Neuronal stem cell (in vitro differentiated cells): ENCODE measurements around the gene UQCC3.
"Not testable (repeated sequence)": the region's sequence is repeated elsewhere in the genome, so short reads cannot be mapped to it uniquely, and the experiment has no call there.

Source experiments
- DNase-seq: peaks from one replicate; pipeline ENCODE4 v3.0.0-alpha.2; 2013; ENCODE audit warnings: low spot score
- H2AFZ ChIP-seq: one replicate; pipeline ENCODE4 v1.6.1; 2013; ENCODE audit warnings: mild to moderate bottlenecking, low read length, inconsistent platforms
- H2AK5ac ChIP-seq: 2 replicates; pipeline ENCODE4 v1.6.1; 2013; ENCODE audit warnings: low read depth, mild to moderate bottlenecking, inconsistent platforms, low read length, moderate library complexity, mixed read lengths
- H2BK120ac ChIP-seq: 2 replicates; pipeline ENCODE4 v1.6.1; 2013; ENCODE audit warnings: low read depth, mild to moderate bottlenecking, inconsistent platforms, low read length, moderate library complexity, mixed read lengths
- H2BK12ac ChIP-seq: one replicate; pipeline ENCODE4 v1.6.1; 2013; ENCODE audit warnings: low read length, inconsistent platforms
- H2BK15ac ChIP-seq: 2 replicates; pipeline ENCODE4 v1.6.1; 2013; ENCODE audit warnings: mild to moderate bottlenecking, low read length, inconsistent platforms, mixed read lengths
- H2BK5ac ChIP-seq: one replicate; pipeline ENCODE4 v1.6.1; 2013; ENCODE audit warnings: inconsistent platforms, mild to moderate bottlenecking, low read length, moderate library complexity
- H3K14ac ChIP-seq: one replicate; pipeline ENCODE4 v1.6.1; 2013; ENCODE audit warnings: low read length, inconsistent platforms
- H3K18ac ChIP-seq: 2 replicates; pipeline ENCODE4 v1.6.1; 2013; ENCODE audit warnings: low read length, inconsistent platforms
- H3K23ac ChIP-seq: 2 replicates; pipeline ENCODE4 v1.6.1; 2013; ENCODE audit warnings: low read depth, mild to moderate bottlenecking, mixed read lengths, low read length, inconsistent platforms; ENCODE audit not compliant: poor library complexity
- H3K27ac ChIP-seq: replicated peaks from 3 replicates; pipeline ENCODE4 v1.5.1; 2013; ENCODE audit warnings: low read length, inconsistent platforms
- H3K27me3 ChIP-seq, 3 experiments: 2 replicates each; pipeline ENCODE4 v1.6.1; 2013; ENCODE audit warnings: low read length in 3 of 3, mild to moderate bottlenecking in 2 of 3, inconsistent platforms in 1 of 3, low read depth in 1 of 3, mixed read lengths in 1 of 3, moderate library complexity in 1 of 3; ENCODE audit not compliant: control insufficient read depth in 3 of 3, insufficient read depth in 3 of 3
- H3K36me3 ChIP-seq, 2 donors: replicated peaks in 1 of 2; 2 replicates each; pipeline ENCODE4 v1.6.1; 2013; ENCODE audit warnings: low read length in 2 of 2; ENCODE audit not compliant: control insufficient read depth in 2 of 2, insufficient read depth in 2 of 2
- H3K4ac ChIP-seq: 2 replicates; pipeline ENCODE4 v1.6.1; 2013; ENCODE audit warnings: inconsistent platforms, mild to moderate bottlenecking, low read length, moderate library complexity
- H3K4me1 ChIP-seq, 2 donors: 1 replicate in 1 of 2; 2 replicates in 1 of 2; pipeline ENCODE4 v1.6.1; 2013; ENCODE audit warnings: low read length in 2 of 2, low read depth in 1 of 2; ENCODE audit not compliant: control insufficient read depth in 2 of 2, insufficient read depth in 1 of 2
- H3K4me2 ChIP-seq: one replicate; pipeline ENCODE4 v1.6.1; 2013; ENCODE audit warnings: mild to moderate bottlenecking, low read length, inconsistent platforms; ENCODE audit not compliant: insufficient read depth, poor library complexity, severe bottlenecking
- H3K4me3 ChIP-seq, 2 donors: 2 replicates each; pipeline ENCODE4 v1.5.1; 2013; ENCODE audit warnings: low read length in 2 of 2, mild to moderate bottlenecking in 2 of 2, inconsistent platforms in 1 of 2, moderate library complexity in 1 of 2
- H3K79me1 ChIP-seq: one replicate; pipeline ENCODE4 v1.6.1; 2013; ENCODE audit warnings: low read depth, mild to moderate bottlenecking, inconsistent platforms, low read length, moderate library complexity
- H3K9ac ChIP-seq: one replicate; pipeline ENCODE4 v1.6.1; 2013; ENCODE audit warnings: mild to moderate bottlenecking, low read depth, low read length, inconsistent platforms; ENCODE audit not compliant: poor library complexity
- H3K9me3 ChIP-seq, 2 donors: replicated peaks in 1 of 2; 2 replicates each; pipeline versions ENCODE3 to v1.6.1; 2013; ENCODE audit warnings: low read length in 2 of 2, mild to moderate bottlenecking in 2 of 2, inconsistent platforms in 1 of 2, low read depth in 1 of 2, mixed read lengths in 1 of 2, moderate library complexity in 1 of 2; ENCODE audit not compliant: control insufficient read depth in 2 of 2, insufficient read depth in 1 of 2
- H4K8ac ChIP-seq: one replicate; pipeline ENCODE4 v1.6.1; 2013; ENCODE audit warnings: low read depth, mild to moderate bottlenecking, inconsistent platforms, low read length, moderate library complexity
- H4K91ac ChIP-seq: one replicate; pipeline ENCODE4 v1.6.1; 2013; ENCODE audit warnings: low read length, low read depth, mild to moderate bottlenecking, inconsistent platforms; ENCODE audit not compliant: poor library complexity
- WGBS, 2 donors: extraction: QIAGEN DNeasy Blood & Tissue Kit; methylation state at CpG; one replicate each; pipeline ENCODE4 v1.1.7; 2013; ENCODE audit warnings: missing lambda C conversion rate in 2 of 2, mixed read lengths in 1 of 2; ENCODE audit not compliant: insufficient read length in 2 of 2, insufficient replicate concordance in 1 of 2; ENCODE audit errors: extremely low coverage in 2 of 2; 5-methylcytosine and 5-hydroxymethylcytosine counted together

Gene UQCC3

GRCh38 chr11:62673196-62673525, 1.7 kb downstream of the UQCC3 start:
- no peak overlapping the region for H3K14ac ChIP-seq
- no peak overlapping the region for H2AK5ac ChIP-seq
- no peaks in the 10 kb centered on the region for H3K9me3 ChIP-seq
- H3K4ac ChIP-seq = no peak overlapping the region
- no CpG with 5 or more reads among the region's 2 CpGs for WGBS, 2 donors
- no peak overlapping the region for H3K27ac ChIP-seq
- H2AFZ ChIP-seq = no peak overlapping the region
- no peak for DNase-seq
- no peak overlapping the region for H3K9ac ChIP-seq
- H4K8ac ChIP-seq = no peak overlapping the region
- H4K91ac ChIP-seq = no peak overlapping the region
- no peak overlapping the region for H3K23ac ChIP-seq
- H2BK15ac ChIP-seq = no peak overlapping the region
- H3K18ac ChIP-seq = no peak overlapping the region
- no peak overlapping the region for H2BK12ac ChIP-seq
- H3K27me3 ChIP-seq = no peaks in the 10 kb centered on the region
- no peak overlapping the region for H3K4me2 ChIP-seq
- peaks cover 18 to 49% of the 10 kb centered on the region in 2 donors for H3K36me3 ChIP-seq
- no peak overlapping the region for H2BK120ac ChIP-seq
- H2BK5ac ChIP-seq = no peak overlapping the region
- H3K4me3 ChIP-seq = no peak overlapping the region
- H3K79me1 ChIP-seq = peaks cover 4% of the 10 kb centered on the region
- H3K4me1 ChIP-seq = peaks cover 1 to 9% of the 10 kb centered on the region in 2 donors

GRCh38 chr11:62675415-62675814, 3.9 kb downstream of the UQCC3 start:
- not testable (repeated sequence) for H2BK5ac ChIP-seq, H3K23ac ChIP-seq, H4K8ac ChIP-seq, H3K79me1 ChIP-seq, H3K4me3 ChIP-seq, H3K27me3 ChIP-seq, H3K9me3 ChIP-seq, H3K4me2 ChIP-seq, H3K9ac ChIP-seq, H3K4ac ChIP-seq, H3K27ac ChIP-seq, H2BK120ac ChIP-seq, H2AFZ ChIP-seq, H3K14ac ChIP-seq, H4K91ac ChIP-seq, DNase-seq, H2BK12ac ChIP-seq, H2BK15ac ChIP-seq, H2AK5ac ChIP-seq, H3K18ac ChIP-seq
- peaks cover 18 to 50% of the 10 kb centered on the region in 2 donors for H3K36me3 ChIP-seq
- H3K4me1 ChIP-seq = peaks cover 4 to 11% of the 10 kb centered on the region in 2 donors
- no CpG with 5 or more reads among the region's 10 CpGs for WGBS, 2 donors

- H2AK5ac ChIP-seq = no peak overlapping the region
- no peak for DNase-seq
- peaks cover 18 to 50% of the 10 kb centered on the region in 2 donors for H3K36me3 ChIP-seq
- H2AFZ ChIP-seq = no peak overlapping the region
- H3K79me1 ChIP-seq = peaks cover 9% of the 10 kb centered on the region
- no peak overlapping the region for H2BK120ac ChIP-seq
- H3K4ac ChIP-seq = no peak overlapping the region
- no peak overlapping the region for H3K18ac ChIP-seq
- H3K27me3 ChIP-seq = no peaks in the 10 kb centered on the region
- no peak overlapping the region for H3K9ac ChIP-seq
- no peak overlapping the region for H4K8ac ChIP-seq
- no peak overlapping the region for H3K4me3 ChIP-seq
- no peak overlapping the region for H2BK5ac ChIP-seq
- peak overlapping the region; percentile 64 for H4K91ac ChIP-seq
- H3K14ac ChIP-seq = no peak overlapping the region
- H2BK12ac ChIP-seq = no peak overlapping the region
- H2BK15ac ChIP-seq = no peak overlapping the region
- no peak overlapping the region for H3K23ac ChIP-seq
- H3K4me2 ChIP-seq = no peak overlapping the region
- no peak overlapping the region for H3K27ac ChIP-seq
- peaks cover 4 to 11% of the 10 kb centered on the region in 2 donors for H3K4me1 ChIP-seq
- no peaks in the 10 kb centered on the region for H3K9me3 ChIP-seq
- WGBS, 2 donors = no CpG with 5 or more reads among the region's 6 CpGs
Measured at GRCh38 chr11:62676698-62677097, 5.2 kb downstream of the UQCC3 start.

- Histone ChIP-seq H2BK5ac (no peak overlapping the region), H4K8ac (no peak overlapping the region), H3K27me3 (no peaks in the 10 kb centered on the region), H3K27ac (no peak overlapping the region), H2AFZ (no peak overlapping the region), H3K9ac (no peak overlapping the region), H3K4me3 (peak overlapping the region in 1 of 2 donors; percentile 91), H4K91ac (no peak overlapping the region), H3K14ac (no peak overlapping the region), H3K36me3 (peaks cover 18 to 50% of the 10 kb centered on the region in 2 donors), H3K4ac (no peak overlapping the region), H3K79me1 (peaks cover 6% of the 10 kb centered on the region), H3K4me2 (no peak overlapping the region), H3K4me1 (peaks cover 4 to 11% of the 10 kb centered on the region in 2 donors), H2BK120ac (no peak overlapping the region), H3K23ac (no peak overlapping the region), H3K18ac (no peak overlapping the region), H2BK15ac (no peak overlapping the region), H2AK5ac (no peak overlapping the region), H3K9me3 (no peaks in the 10 kb centered on the region), H2BK12ac (no peak overlapping the region)
- WGBS, 2 donors = no CpG with 5 or more reads among the region's 6 CpGs
- no peak for DNase-seq
Measured at GRCh38 chr11:62677156-62677555, 5.7 kb downstream of the UQCC3 start.
